Liver (tissue), 9 donors: ENCODE results near the gene BGLAP. TPM values are rescaled to one million over a fixed set of nuclear protein-coding genes. Genes with fewer than 3 reads are reported as not detected.

Source experiments
- DNase-seq: peaks from one replicate; pipeline ENCODE4 v3.0.0-alpha.2; 2017; ENCODE audit warnings: low spot score
- H3K27ac ChIP-seq, 2 donors: one replicate each; pipeline ENCODE4 v1.7.0; 2013; ENCODE audit warnings: inconsistent platforms in 2 of 2, low read length in 2 of 2, control low read depth in 1 of 2, low read depth in 1 of 2, mild to moderate bottlenecking in 1 of 2
- H3K27me3 ChIP-seq, 4 donors: one replicate each; pipeline versions ENCODE4 v1.6.1 to v1.7.0; 2013; ENCODE audit warnings: low read length in 3 of 4, inconsistent platforms in 1 of 4, mild to moderate bottlenecking in 1 of 4, moderate library complexity in 1 of 4; ENCODE audit not compliant: control insufficient read depth in 4 of 4, insufficient read depth in 4 of 4
- H3K36me3 ChIP-seq, 4 donors: one replicate each; pipeline versions ENCODE4 v1.6.1 to v1.7.0; 2013; ENCODE audit warnings: low read length in 3 of 4, mild to moderate bottlenecking in 3 of 4, low read depth in 1 of 4, moderate library complexity in 1 of 4; ENCODE audit not compliant: control insufficient read depth in 4 of 4, insufficient read depth in 3 of 4
- H3K4me1 ChIP-seq, 4 donors: one replicate each; pipeline versions ENCODE4 v1.6.1 to v1.7.0; 2013; ENCODE audit warnings: low read length in 3 of 4, mild to moderate bottlenecking in 3 of 4, moderate library complexity in 1 of 4; ENCODE audit not compliant: control insufficient read depth in 4 of 4, insufficient read depth in 4 of 4
- H3K4me3 ChIP-seq, 3 donors: one replicate each; pipeline versions ENCODE4 v1.6.1 to v1.7.0; 2013; ENCODE audit warnings: low read length in 3 of 3, control low read depth in 1 of 3, low read depth in 1 of 3, mild to moderate bottlenecking in 1 of 3
- H3K9ac ChIP-seq, 2 donors: one replicate each; pipeline ENCODE4 v1.7.0; 2013; ENCODE audit warnings: low read length in 2 of 2, mild to moderate bottlenecking in 2 of 2, moderate library complexity in 2 of 2, control low read depth in 1 of 2, low read depth in 1 of 2
- H3K9me3 ChIP-seq, 4 donors: one replicate each; pipeline versions ENCODE4 v1.6.1 to v1.7.0; 2013; ENCODE audit warnings: low read length in 3 of 4; ENCODE audit not compliant: control insufficient read depth in 4 of 4
- ATF3 ChIP-seq: IDR thresholded peaks from 2 replicates; pipeline ENCODE4 v1.6.1; 2016; ENCODE audit warnings: antibody characterized with exemption
- CTCF ChIP-seq: fragments of 150-350 bp; IDR thresholded peaks from 2 replicates; pipeline ENCODE4 v1.5.1; 2017; ENCODE audit warnings: improper control_type of control experiment, low read depth, low read length; ENCODE audit not compliant: missing input control
- EGR1 ChIP-seq, 2 donors: IDR thresholded peaks; 2 replicates each; pipeline ENCODE4 v1.6.1; 2016 to 2018; ENCODE audit warnings: antibody characterized with exemption in 2 of 2, low read depth in 2 of 2
- FOXA1 ChIP-seq: IDR thresholded peaks from 2 replicates; pipeline ENCODE4 v1.6.1; 2016; ENCODE audit warnings: antibody characterized with exemption
- FOXA2 ChIP-seq: IDR thresholded peaks from 2 replicates; pipeline ENCODE4 v1.6.1; 2016; ENCODE audit warnings: antibody characterized with exemption
- GABPA ChIP-seq, 2 donors: IDR thresholded peaks in 1 of 2; conservative IDR thresholded peaks in 1 of 2; 2 replicates each; pipeline ENCODE4 v1.6.1; 2016; ENCODE audit warnings: antibody characterized with exemption in 2 of 2, mild to moderate bottlenecking in 1 of 2, moderate library complexity in 1 of 2
- HNF4A ChIP-seq, 2 donors: conservative IDR thresholded peaks; 2 replicates each; pipeline ENCODE4 v1.6.1; 2016; ENCODE audit warnings: antibody characterized with exemption in 2 of 2, mild to moderate bottlenecking in 2 of 2
- HNF4G ChIP-seq: IDR thresholded peaks from 2 replicates; pipeline ENCODE4 v1.6.1; 2016; ENCODE audit warnings: antibody characterized with exemption
- JUND ChIP-seq, 2 donors: IDR thresholded peaks; 2 replicates each; pipeline ENCODE4 v1.6.1; 2016; ENCODE audit warnings: antibody characterized with exemption in 2 of 2
- MAX ChIP-seq: IDR thresholded peaks from 2 replicates; pipeline ENCODE4 v1.6.1; 2016; ENCODE audit warnings: antibody characterized with exemption
- NR2F2 ChIP-seq: IDR thresholded peaks from 2 replicates; pipeline ENCODE4 v1.6.1; 2016; ENCODE audit warnings: antibody characterized with exemption
- RAD21 ChIP-seq, 2 donors: IDR thresholded peaks; 2 replicates each; pipeline ENCODE4 v1.6.1; 2016; ENCODE audit warnings: antibody characterized with exemption in 2 of 2, mild to moderate bottlenecking in 2 of 2
- SP1 ChIP-seq: IDR thresholded peaks from 2 replicates; pipeline ENCODE4 v1.6.1; 2018; ENCODE audit warnings: antibody characterized with exemption, mild to moderate bottlenecking
- TAF1 ChIP-seq: conservative IDR thresholded peaks from 2 replicates; pipeline ENCODE4 v1.6.1; 2016; ENCODE audit warnings: antibody characterized with exemption, mild to moderate bottlenecking
- YY1 ChIP-seq: IDR thresholded peaks from 2 replicates; pipeline ENCODE4 v1.6.1; 2016; ENCODE audit warnings: antibody characterized with exemption, mild to moderate bottlenecking
- WGBS: extraction: QIAGEN DNeasy Blood & Tissue Kit; methylation state at CpG from one replicate; pipeline ENCODE4 v1.1.7; 2013; 5-methylcytosine and 5-hydroxymethylcytosine counted together
- polyA plus RNA-seq, 2 donors: library from polyadenylated mRNA; stranded (reverse) in 1 of 2; unstranded in 1 of 2; fragments of 200-250 nt in 1 of 2; fragments of >200 nt in 1 of 2; fragmentation: Nextera tagmentation in 1 of 2; extraction: Ambion mirVana in 1 of 2; gene quantifications; one replicate each; pipeline versions ENCODE4 v1.2.1 to v1.2.3, GENCODE V29; 2013 to 2015
- total RNA-seq, 2 donors: library from RNA; depleted of rRNA; stranded (reverse); fragments of >200 nt; gene quantifications; one replicate each; pipeline ENCODE4 v1.2.3, GENCODE V29; 2014
- TF ChIP-seq, protein P1 (sequence below): IDR thresholded peaks from 2 replicates; pipeline ENCODE4 v1.6.1; 2016; ENCODE audit warnings: antibody characterized with exemption
- TF ChIP-seq, protein P2 (sequence below): IDR thresholded peaks from 2 replicates; pipeline ENCODE4 v1.6.1; 2016; ENCODE audit warnings: antibody characterized with exemption, mild to moderate bottlenecking
- donor health status: healthy.
- donor health status: healthy.
- donor health status: healthy.
- donor health status: healthy.
- donor health status: healthy.

BGLAP gene
- total and polyA plus RNA-seq, 4 donors: 0.06 to 0.75 (median 0.28) TPM; not detected in 1

GRCh38 chr1:156281281-156281680, 39.3 kb downstream of the BGLAP start:
- peak overlapping the region; percentile 95 to 98 for H3K27ac ChIP-seq
- no peak for TF ChIP-seq NR2F2
- no peak for TF ChIP-seq RAD21 (IDR thresholded peaks at IDR 0.05)
- TF ChIP-seq HNF4A (conservative IDR thresholded peaks at IDR 0.05): no peak
- TF ChIP-seq YY1: no peak
- TF ChIP-seq JUND (IDR thresholded peaks at IDR 0.05): no peak
- no peak for TF ChIP-seq EGR1 (IDR thresholded peaks at IDR 0.05; ENCODE audit: low read depth in 2 of 2)
- no peak for TF ChIP-seq CTCF
- no peak for TF ChIP-seq TAF1
- TF ChIP-seq FOXA2: no peak
- peaks cover 4 to 17% (median 11%) of the 10 kb centered on the region in 4 donors for H3K36me3 ChIP-seq
- no peak overlapping the region for H3K9ac ChIP-seq
- H3K27me3 ChIP-seq: no peaks in the 10 kb centered on the region
- H3K9me3 ChIP-seq: no peaks in the 10 kb centered on the region
- WGBS: 28% methylated on average over 8 of the region's 8 CpGs
- no peak for DNase-seq
- H3K4me1 ChIP-seq: peaks cover 11 to 66% (median 47%) of the 10 kb centered on the region in 4 donors
- H3K4me3 ChIP-seq: peak overlapping the region; percentile 82 to 99 (median 96)

DNA sequence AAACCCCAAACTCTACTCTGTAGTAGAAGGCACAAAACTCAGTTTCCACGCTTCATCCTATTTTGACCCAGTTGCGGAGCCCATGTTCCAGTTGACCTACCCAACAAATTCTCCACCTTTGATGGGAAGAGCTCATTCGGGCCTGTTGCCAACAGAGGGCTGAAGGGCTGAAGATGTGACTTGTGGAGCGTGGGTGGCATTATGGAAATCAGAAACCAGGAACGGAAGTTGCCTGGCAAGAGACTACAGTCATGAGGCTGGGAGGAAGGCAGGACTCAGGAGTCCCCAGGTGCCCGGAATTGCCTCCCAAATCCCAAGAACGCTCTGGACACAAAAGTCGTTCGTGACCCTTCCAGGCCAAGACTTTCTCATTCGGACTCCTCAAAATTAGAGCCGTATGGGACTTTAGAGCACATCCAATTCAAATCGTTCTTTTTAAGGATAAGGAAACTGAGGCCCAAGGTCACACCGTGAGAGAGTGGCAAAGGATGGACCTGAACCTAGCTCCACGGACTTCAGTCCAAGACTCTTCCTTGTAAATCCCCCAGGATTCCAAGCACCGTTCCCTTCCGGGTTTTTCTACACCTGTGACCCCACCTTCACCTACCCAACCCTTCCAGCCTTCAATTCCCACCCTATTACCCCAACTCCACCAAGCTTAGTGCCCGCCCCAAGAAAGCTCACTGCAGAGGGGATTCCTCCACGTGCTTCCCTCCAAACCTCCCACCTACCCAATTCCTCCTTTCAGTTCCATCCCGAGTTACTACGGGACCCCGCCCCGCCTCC, 39.9 kb downstream of the BGLAP start:
- Histone ChIP-seq H3K36me3 (peaks cover 4 to 18% (median 11%) of the 10 kb centered on the region in 4 donors), H3K9ac (peak overlapping the region; percentile 61 to 98), H3K4me3 (peak overlapping the region; percentile 82 to 99 (median 96)), H3K9me3 (no peaks in the 10 kb centered on the region), H3K4me1 (peaks cover 10 to 60% (median 41%) of the 10 kb centered on the region in 4 donors), H3K27me3 (no peaks in the 10 kb centered on the region), H3K27ac (peak overlapping the region; percentile 95 to 98)
- no peak for TF ChIP-seq ATF3
- TF ChIP-seq NR2F2: no peak
- no peak for TF ChIP-seq FOXA1
- no peak for TF ChIP-seq RAD21 (IDR thresholded peaks at IDR 0.05)
- TF ChIP-seq HNF4G: no peak
- no peak for TF ChIP-seq YY1
- TF ChIP-seq SP1: no peak
- TF ChIP-seq, protein P1, sequence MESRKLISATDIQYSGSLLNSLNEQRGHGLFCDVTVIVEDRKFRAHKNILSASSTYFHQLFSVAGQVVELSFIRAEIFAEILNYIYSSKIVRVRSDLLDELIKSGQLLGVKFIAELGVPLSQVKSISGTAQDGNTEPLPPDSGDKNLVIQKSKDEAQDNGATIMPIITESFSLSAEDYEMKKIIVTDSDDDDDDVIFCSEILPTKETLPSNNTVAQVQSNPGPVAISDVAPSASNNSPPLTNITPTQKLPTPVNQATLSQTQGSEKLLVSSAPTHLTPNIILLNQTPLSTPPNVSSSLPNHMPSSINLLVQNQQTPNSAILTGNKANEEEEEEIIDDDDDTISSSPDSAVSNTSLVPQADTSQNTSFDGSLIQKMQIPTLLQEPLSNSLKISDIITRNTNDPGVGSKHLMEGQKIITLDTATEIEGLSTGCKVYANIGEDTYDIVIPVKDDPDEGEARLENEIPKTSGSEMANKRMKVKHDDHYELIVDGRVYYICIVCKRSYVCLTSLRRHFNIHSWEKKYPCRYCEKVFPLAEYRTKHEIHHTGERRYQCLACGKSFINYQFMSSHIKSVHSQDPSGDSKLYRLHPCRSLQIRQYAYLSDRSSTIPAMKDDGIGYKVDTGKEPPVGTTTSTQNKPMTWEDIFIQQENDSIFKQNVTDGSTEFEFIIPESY: peak; percentile 18
- TF ChIP-seq EGR1 (IDR thresholded peaks at IDR 0.05; ENCODE audit: low read depth in 2 of 2): peak; percentile 81 to 89
- TF ChIP-seq CTCF: no peak
- TF ChIP-seq HNF4A (conservative IDR thresholded peaks at IDR 0.05): peak in 1 of 2 donors; percentile 56
- TF ChIP-seq MAX: peak; percentile 34
- TF ChIP-seq JUND (IDR thresholded peaks at IDR 0.05): no peak
- TF ChIP-seq, protein P2, sequence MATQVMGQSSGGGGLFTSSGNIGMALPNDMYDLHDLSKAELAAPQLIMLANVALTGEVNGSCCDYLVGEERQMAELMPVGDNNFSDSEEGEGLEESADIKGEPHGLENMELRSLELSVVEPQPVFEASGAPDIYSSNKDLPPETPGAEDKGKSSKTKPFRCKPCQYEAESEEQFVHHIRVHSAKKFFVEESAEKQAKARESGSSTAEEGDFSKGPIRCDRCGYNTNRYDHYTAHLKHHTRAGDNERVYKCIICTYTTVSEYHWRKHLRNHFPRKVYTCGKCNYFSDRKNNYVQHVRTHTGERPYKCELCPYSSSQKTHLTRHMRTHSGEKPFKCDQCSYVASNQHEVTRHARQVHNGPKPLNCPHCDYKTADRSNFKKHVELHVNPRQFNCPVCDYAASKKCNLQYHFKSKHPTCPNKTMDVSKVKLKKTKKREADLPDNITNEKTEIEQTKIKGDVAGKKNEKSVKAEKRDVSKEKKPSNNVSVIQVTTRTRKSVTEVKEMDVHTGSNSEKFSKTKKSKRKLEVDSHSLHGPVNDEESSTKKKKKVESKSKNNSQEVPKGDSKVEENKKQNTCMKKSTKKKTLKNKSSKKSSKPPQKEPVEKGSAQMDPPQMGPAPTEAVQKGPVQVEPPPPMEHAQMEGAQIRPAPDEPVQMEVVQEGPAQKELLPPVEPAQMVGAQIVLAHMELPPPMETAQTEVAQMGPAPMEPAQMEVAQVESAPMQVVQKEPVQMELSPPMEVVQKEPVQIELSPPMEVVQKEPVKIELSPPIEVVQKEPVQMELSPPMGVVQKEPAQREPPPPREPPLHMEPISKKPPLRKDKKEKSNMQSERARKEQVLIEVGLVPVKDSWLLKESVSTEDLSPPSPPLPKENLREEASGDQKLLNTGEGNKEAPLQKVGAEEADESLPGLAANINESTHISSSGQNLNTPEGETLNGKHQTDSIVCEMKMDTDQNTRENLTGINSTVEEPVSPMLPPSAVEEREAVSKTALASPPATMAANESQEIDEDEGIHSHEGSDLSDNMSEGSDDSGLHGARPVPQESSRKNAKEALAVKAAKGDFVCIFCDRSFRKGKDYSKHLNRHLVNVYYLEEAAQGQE: no peak
- no peak for TF ChIP-seq GABPA (IDR thresholded peaks at IDR 0.05 in 1 of 2, conservative IDR thresholded peaks at IDR 0.05 in 1 of 2)
- TF ChIP-seq TAF1: no peak
- 6% methylated on average over 22 of the region's 22 CpGs for WGBS
- no peak for DNase-seq
